ENCODE measurements around the gene DDX5. TPM values are rescaled to one million over a fixed set of nuclear protein-coding genes. Genes with fewer than 3 reads are reported as not detected.

Gene DDX5
- total RNA-seq, 1 donor from 2014 or later = 877 TPM

DNA sequence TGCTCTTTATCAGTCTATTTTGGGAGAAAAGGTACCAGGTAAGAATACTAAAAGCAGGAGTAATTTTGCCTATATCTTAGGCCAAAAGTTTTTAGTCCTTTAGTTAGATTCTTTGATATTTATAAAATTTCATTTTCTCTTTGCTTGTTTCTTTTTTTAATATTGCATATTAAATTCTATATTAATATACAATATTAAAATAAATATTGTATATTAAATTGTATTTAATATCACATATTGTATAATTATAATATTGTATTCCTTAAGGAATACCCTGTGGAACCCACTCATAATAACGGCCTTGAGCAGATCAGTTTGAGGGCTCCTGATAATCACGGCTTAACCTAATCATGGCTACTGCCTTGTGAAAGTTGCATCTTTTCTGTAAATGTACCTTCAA, 2.6 kb upstream of the DDX5 start:
- intact Hi-C loops (cut with micrococcal nuclease) = loop anchor here (5.0 to 10.0 kb wide), 4 partner anchors 246 to 886 kb away; partner anchors contain the start of genes FTSJ3, MAP3K3, PSMC5 and TEX2

- intact Hi-C loops (cut with micrococcal nuclease) = loop anchor here (2.0 to 10.0 kb wide), 6 partner anchors 65 to 885 kb away; partner anchors contain the start of genes FTSJ3, MAP3K3, PSMC5 and TEX2
Measured at GRCh38 chr17:64507413-64507782, 1.3 kb upstream of the DDX5 start.

- intact Hi-C loops (cut with micrococcal nuclease) = loop anchor here (1.0 to 10.0 kb wide), 10 partner anchors 9 to 884 kb away; partner anchors contain the start of genes CCDC47, FTSJ3, MAP3K3 and POLG2
Measured at GRCh38 chr17:64506576-64507412, 705 bp upstream of the DDX5 start, which contains the start of gene CEP95. Gene CEP95, plus strand, starts transcription at chr17:64506977. Its CDS starts 121 bp downstream, at chr17:64507098.

DNA sequence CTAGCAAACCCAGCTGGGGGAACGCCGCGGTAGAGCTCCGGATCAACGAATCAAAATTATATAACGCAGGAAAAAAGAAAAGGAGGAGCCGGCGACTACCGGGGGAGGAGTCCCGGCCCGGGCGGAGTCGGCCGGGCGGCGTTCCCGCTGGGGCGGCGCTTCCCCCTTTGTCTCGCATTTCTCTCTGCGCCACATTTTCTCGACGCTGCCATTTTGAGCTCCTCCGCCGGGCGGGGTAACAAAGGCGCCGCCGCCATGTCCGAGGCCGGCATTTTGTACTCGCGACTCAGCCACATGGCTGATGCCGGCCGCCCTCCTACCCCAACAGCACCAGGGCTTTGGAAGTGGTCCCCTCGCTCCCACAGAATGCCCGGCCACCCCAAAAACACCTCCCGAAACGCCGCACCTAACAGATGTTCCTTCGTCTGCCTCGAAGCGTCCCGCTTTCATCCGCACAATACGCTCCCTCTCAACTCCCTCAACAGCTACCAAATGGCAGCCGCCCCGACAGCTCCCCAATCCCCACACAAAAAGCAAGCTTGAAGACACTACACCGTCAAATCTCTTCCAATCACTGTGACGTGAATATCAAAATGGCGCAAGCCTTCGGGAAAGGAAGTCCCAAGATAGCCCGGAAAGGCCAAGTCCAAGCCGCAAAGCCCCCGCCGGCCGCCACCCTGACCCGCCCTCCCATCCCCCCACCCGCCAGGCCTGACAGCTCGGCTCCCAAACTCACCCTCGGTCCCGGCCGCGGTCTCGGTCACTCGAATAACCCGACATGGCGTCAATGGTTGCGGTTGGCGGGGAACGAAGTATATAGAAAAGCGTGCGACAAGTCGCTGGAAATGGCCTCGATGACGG, 519 bp downstream of the DDX5 start:
- intact Hi-C loops (cut with micrococcal nuclease) = loop anchor here (1.0 to 10.0 kb wide), 10 partner anchors 8 to 883 kb away; partner anchors contain the start of genes CCDC47, FTSJ3, MAP3K3 and POLG2

DNA sequence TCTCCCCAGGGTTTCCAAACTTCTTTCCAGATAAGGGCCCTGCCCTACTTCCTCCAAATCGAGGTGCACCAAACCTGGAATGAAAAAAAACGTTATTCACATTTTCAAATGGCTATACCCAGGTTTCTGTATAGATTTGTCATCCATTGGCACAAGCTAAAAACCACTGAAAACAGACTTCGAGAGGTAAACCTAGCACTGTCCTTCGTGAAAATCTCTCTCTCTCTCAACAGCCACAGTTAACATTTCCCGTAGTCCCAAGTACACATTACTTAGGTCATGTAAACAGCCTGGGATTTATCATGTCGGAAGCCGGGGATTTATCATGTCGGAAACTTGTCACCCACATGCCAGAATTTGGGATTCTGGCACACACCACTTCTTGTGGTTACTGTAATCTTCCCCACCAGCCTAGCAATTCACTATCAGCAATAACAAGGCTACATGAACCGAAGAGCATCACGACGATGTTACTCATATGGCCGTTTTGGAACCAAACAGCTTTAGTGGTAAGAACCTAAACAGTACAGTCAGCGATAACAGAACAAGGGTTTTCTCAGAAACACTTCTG, 1.2 kb downstream of the DDX5 start:
- intact Hi-C loops (cut with micrococcal nuclease) = loop anchor here (5.0 to 10.0 kb wide), 4 partner anchors 243 to 883 kb away; partner anchors contain the start of genes FTSJ3, MAP3K3, PSMC5 and TEX2

DNA sequence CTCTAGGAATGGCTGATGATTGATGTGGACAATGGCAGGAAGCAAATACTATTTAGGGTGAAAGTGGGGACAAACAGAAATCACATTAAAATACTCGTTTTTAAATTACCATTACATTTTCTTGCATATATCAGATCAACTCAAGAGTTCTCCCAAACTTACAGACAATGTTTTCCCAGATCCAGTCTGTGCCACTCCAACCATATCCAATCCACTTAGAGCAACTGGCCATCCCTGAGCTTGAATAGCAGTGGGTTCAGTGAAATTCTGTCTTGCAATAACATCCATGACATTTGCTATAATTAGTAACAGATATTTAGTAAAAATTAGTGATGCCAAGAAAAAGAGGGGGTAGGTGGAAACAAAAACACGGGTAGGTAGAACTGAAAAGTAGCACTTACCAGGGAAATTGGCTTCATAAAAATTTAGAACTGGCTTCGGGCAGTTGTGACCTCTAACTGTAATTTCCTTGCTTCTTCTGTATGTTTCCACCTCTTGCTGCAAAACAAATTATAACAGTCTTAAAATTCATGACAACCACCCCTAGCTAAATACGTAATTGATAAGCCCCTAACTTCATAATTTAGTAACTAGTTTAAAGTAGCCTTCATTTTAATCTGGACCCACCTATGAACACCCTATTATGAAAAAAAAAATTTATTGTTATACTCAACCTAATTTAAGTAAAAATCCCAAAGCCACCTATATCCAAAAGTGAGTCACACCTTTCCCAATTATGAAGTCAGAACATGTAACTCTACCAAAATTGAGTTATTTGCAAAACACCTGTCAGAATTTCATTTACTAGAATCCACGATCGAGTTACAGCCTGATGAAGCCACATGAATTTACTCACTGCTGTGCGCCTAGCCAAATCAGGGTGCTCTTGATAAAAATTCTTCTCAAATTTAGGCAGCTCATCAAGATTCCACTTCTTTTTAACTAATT, 2.0 kb downstream of the DDX5 start:
- intact Hi-C loops (cut with micrococcal nuclease) = loop anchor here (10.0 kb wide), 1 partner anchor 471 kb away; no protein-coding TSS in a partner anchor

GRCh38 chr17:64503341-64503740, 2.7 kb downstream of the DDX5 start:
- intact Hi-C loops (cut with micrococcal nuclease) = loop anchor here (10.0 kb wide), 1 partner anchor 471 kb away; no protein-coding TSS in a partner anchor

- intact Hi-C loops (cut with micrococcal nuclease) = loop anchor here (10.0 kb wide), 1 partner anchor 472 kb away; no protein-coding TSS in a partner anchor
Measured at GRCh38 chr17:64502809-64503208, 3.3 kb downstream of the DDX5 start.

- intact Hi-C loops (cut with micrococcal nuclease) = loop anchor here (10.0 kb wide), 1 partner anchor 473 kb away; no protein-coding TSS in a partner anchor
Measured at GRCh38 chr17:64502021-64502420, 4.1 kb downstream of the DDX5 start.

DNA sequence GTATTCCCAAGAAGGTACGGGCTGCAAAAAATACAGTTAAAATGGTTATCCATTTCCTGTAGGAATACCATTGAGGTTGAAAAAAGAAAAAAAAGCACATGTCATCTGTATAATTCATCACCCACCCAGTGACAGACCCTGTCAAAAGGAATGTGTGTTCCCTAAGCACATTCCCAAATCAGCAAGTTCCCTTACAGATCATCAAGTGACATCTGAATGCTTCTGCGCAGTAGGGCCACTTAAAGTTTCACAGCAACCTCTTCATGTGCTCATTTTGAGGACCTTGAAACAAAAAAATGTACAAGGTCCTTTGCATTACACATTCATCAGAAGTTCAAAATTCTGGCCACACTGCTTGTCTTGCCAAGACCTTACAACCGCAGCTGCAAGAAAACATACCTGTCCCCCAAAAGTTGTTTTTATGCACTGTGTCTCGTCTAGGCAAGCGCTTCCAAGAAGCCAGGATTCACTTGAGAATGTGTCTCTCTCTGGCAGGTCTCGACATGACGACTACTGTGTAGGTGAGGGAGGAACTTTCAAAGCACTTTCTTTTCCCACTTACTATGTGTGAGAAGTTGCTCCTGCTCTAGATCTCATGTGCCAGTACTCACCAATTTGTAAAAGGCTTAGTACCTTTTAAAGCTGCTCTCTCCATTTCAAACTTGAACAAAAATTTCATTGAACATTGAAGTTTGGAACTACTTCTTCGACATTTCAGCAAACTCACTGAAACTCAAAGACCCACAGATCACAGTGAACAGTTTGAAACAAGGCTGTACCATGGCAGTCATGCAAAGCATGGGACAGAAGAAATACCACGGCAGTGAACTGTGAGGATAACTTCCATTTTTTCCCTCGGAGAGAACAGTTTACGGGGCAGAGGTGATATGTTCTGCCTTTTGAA, 5.0 kb downstream of the DDX5 start:
- intact Hi-C loops (cut with micrococcal nuclease) = loop anchor here (10.0 kb wide), 1 partner anchor 474 kb away; no protein-coding TSS in a partner anchor

GRCh38 chr17:64500487-64500859, 5.6 kb downstream of the DDX5 start:
- intact Hi-C loops (cut with micrococcal nuclease) = loop anchor here (10.0 kb wide), 1 partner anchor 474 kb away; no protein-coding TSS in a partner anchor

DNA sequence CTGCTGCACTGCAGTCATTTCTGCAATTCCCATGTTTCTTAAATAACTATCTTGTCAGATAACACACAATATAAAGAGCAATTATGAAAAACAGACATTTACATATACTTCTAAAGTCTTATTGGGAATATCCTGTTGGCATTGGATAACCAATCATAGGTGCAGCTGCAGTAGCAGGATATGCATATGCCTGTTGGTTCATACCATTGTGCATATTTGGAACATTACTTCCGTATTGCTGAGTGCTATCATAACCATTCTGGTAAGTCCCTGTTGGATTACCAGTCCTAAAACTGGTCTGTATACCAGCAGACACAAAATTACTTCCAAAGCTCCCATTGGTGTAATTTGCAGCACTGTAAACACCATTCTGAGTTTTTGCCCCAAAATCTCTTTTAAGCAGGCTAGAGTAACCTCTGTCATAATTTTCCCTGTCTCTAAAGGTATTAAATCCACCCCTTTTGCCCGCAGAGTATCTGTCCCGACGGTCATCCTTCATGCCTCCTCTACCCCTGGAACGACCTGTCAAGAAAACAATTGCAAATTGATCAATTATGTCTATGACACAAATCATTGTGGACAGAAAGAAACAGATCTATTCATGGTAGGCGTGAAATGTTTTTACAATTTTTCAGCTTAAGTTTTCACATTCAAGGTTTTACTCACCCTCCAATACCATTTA, 6.1 kb downstream of the DDX5 start:
- intact Hi-C loops (cut with micrococcal nuclease) = loop anchor here (5.0 to 10.0 kb wide), 2 partner anchors 107 to 475 kb away; no protein-coding TSS in a partner anchor

DNA sequence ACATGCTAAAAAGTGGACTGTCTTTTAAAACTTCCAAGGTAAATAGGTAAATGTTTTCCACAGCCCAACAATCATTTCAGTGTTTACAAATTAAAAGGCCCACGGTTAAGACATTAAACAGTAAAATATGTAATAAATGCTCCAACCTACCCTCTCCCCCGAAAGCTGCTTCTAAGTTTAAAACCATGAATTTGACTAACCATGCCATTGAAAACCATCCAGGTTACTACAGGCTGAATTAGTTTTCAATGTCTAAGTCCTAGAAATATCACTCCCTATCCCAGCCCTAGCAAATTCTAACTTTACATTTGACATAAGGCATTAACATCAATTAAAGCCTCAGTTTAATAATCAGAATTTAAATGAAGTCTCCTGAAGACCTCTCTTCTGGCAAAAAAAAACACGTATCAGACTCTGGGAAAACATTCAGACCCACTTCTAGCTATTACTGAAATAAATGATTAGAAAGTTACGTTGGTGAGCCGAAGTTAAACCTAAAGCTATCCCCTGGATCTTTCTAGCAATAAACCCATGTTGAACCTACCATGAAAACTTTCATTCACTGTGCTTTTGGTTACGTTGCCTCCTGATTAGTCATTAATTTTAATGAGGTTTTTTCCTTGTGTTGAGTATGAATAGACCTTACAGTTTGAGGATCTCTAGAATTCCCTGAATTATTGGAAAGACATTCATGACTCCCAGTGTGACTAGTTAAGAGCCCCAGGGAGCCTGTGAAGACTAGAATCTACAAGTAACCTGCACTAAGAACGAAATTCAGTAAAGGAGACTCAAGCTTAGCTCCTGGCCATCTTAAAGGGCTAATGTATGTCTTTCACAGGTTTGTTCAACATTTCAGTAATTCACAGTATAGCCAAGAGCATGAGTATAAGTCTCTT, 7.5 kb downstream of the DDX5 start:
- intact Hi-C loops (cut with micrococcal nuclease) = loop anchor here (5.0 kb wide), 1 partner anchor 109 kb away; no protein-coding TSS in a partner anchor

- intact Hi-C loops (cut with micrococcal nuclease) = loop anchor here (1.0 to 5.0 kb wide), 5 partner anchors 9 to 655 kb away; partner anchors contain the start of genes CEP95, DDX5, ICAM2 and SMARCD2
Measured at GRCh38 chr17:64497565-64498035, 8.5 kb downstream of the DDX5 start.

GRCh38 chr17:64496786-64497564, 9.1 kb downstream of the DDX5 start, which contains the start of gene POLG2:
Gene POLG2, minus strand, starts transcription at chr17:64497054. Its CDS starts 86 bp downstream, at chr17:64496968.
- intact Hi-C loops (cut with micrococcal nuclease) = loop anchor here (1.0 to 5.0 kb wide), 5 partner anchors 9 to 654 kb away; partner anchors contain the start of genes CEP95, DDX5, ICAM2 and SMARCD2
